HEK293 (cell line): ENCODE results near the gene ASPHD1.

ENCODE experiments used
- CTCF ChIA-PET: fragments of 350-600 bp; formaldehyde crosslinking; extraction: SDS; loops from one replicate; lab custom pipeline; 2021; ENCODE audit warnings: antibody characterized with exemption; lab: Yijun Ruan, JAX
- POLR2A ChIA-PET: fragments of 300-600 bp; formaldehyde crosslinking; extraction: SDS; loops from one replicate; lab custom pipeline; 2020; ENCODE audit warnings: antibody characterized with exemption, inconsistent platforms; lab: Yijun Ruan, JAX
- H3K27ac ChIP-seq: fragments of 200-500 bp; sonication (Bioruptor generic); 2 replicates; pipeline ENCODE4 v1.5.1; 2014; ENCODE audit warnings: low read depth, low read length, control low read depth, inconsistent platforms; ENCODE audit errors: extremely low read depth
- H3K36me3 ChIP-seq, 2 experiments: fragments of 200-500 bp in 1 of 2; sonication (Bioruptor generic) in 1 of 2; 1 replicate in 1 of 2; 2 replicates in 1 of 2; pipeline ENCODE4 v1.5.1; 2014 to 2017; ENCODE audit warnings: inconsistent platforms in 2 of 2, low read length in 2 of 2; ENCODE audit not compliant: control insufficient read depth in 2 of 2, insufficient read depth in 1 of 2
- H3K4me1 ChIP-seq: fragments of 200-500 bp; sonication (Bioruptor generic); 2 replicates; pipeline ENCODE4 v1.5.1; 2014; ENCODE audit warnings: mild to moderate bottlenecking, low read length, inconsistent platforms; ENCODE audit not compliant: control insufficient read depth, insufficient read depth
- H3K4me3 ChIP-seq: 2 replicates; pipeline ENCODE4 v1.5.1; 2011; ENCODE audit warnings: low read depth, mild to moderate bottlenecking, control low read depth, low read length, moderate library complexity
- H3K9me3 ChIP-seq: fragments of 200-500 bp; sonication (Bioruptor generic); 2 replicates; pipeline ENCODE4 v1.5.1; 2014; ENCODE audit warnings: low read depth, low read length, inconsistent platforms; ENCODE audit not compliant: control insufficient read depth, insufficient read depth
- BCL11B ChIP-seq: fragments of 450-650 bp; formaldehyde crosslinking; IDR thresholded peaks from 2 replicates; pipeline ENCODE4 v1.5.1; 2016; ENCODE audit warnings: low read depth, missing biosample characterization, missing genetic modification characterization
- FEZF1 ChIP-seq: fragments of 450-650 bp; formaldehyde crosslinking; IDR thresholded peaks from 2 replicates; pipeline ENCODE4 v1.5.1; 2016; ENCODE audit warnings: missing biosample characterization, missing genetic modification characterization
- GLIS2 ChIP-seq: fragments of 450-650 bp; formaldehyde crosslinking; IDR thresholded peaks from 2 replicates; pipeline ENCODE4 v1.5.1; 2016; ENCODE audit warnings: missing biosample characterization, missing genetic modification characterization
- HOXA7 ChIP-seq: sonication (generic); formaldehyde crosslinking; IDR thresholded peaks from 2 replicates; pipeline ENCODE4 v1.8.1; 2022; ENCODE audit warnings: missing genetic modification reagents, borderline replicate concordance
- PRDM10 ChIP-seq: fragments of 450-650 bp; formaldehyde crosslinking; IDR thresholded peaks from 2 replicates; pipeline ENCODE4 v1.5.1; 2016; ENCODE audit warnings: missing biosample characterization, missing genetic modification characterization
- ZBTB10 ChIP-seq: fragments of 450-650 bp; formaldehyde crosslinking; IDR thresholded peaks from 2 replicates; pipeline ENCODE4 v1.5.1; 2016; ENCODE audit warnings: missing biosample characterization, missing genetic modification characterization
- ZBTB49 ChIP-seq: fragments of 450-650 bp; formaldehyde crosslinking; IDR thresholded peaks from 2 replicates; pipeline ENCODE4 v1.5.1; 2016; ENCODE audit warnings: missing biosample characterization, missing genetic modification characterization, low read depth
- ZFP69B ChIP-seq: fragments of 450-650 bp; formaldehyde crosslinking; IDR thresholded peaks from 2 replicates; pipeline ENCODE4 v1.5.1; 2016; ENCODE audit warnings: missing biosample characterization, missing genetic modification characterization
- ZNF114 ChIP-seq: fragments of 450-650 bp; formaldehyde crosslinking; IDR thresholded peaks from 2 replicates; pipeline ENCODE4 v1.5.0; 2017; ENCODE audit warnings: missing biosample characterization, missing genetic modification characterization
- ZNF138 ChIP-seq: fragments of 450-650 bp; formaldehyde crosslinking; IDR thresholded peaks from 2 replicates; pipeline ENCODE4 v1.5.1; 2016; ENCODE audit warnings: missing biosample characterization, missing genetic modification characterization, borderline replicate concordance
- ZNF311 ChIP-seq: fragments of 450-650 bp; formaldehyde crosslinking; IDR thresholded peaks from 2 replicates; pipeline ENCODE4 v1.5.1; 2017; ENCODE audit warnings: missing biosample characterization, missing genetic modification characterization, borderline replicate concordance
- ZNF324 ChIP-seq: fragments of 450-650 bp; formaldehyde crosslinking; IDR thresholded peaks from 2 replicates; pipeline ENCODE4 v1.5.1; 2016; ENCODE audit warnings: missing biosample characterization, missing genetic modification characterization
- ZNF501 ChIP-seq: fragments of 450-650 bp; formaldehyde crosslinking; IDR thresholded peaks from 2 replicates; pipeline ENCODE4 v1.5.1; 2016; ENCODE audit warnings: missing biosample characterization, missing genetic modification characterization
- ZNF514 ChIP-seq: fragments of 450-650 bp; formaldehyde crosslinking; IDR thresholded peaks from 2 replicates; pipeline ENCODE4 v1.5.1; 2016; ENCODE audit warnings: missing biosample characterization, missing genetic modification characterization
- ZNF624 ChIP-seq: fragments of 450-650 bp; formaldehyde crosslinking; IDR thresholded peaks from 2 replicates; pipeline ENCODE4 v1.5.1; 2017; ENCODE audit warnings: missing biosample characterization, missing genetic modification characterization
- ZNF768 ChIP-seq: fragments of 450-650 bp; formaldehyde crosslinking; IDR thresholded peaks from 2 replicates; pipeline ENCODE4 v1.5.1; 2018; ENCODE audit warnings: missing biosample characterization, mild to moderate bottlenecking, missing genetic modification characterization
- ZSCAN23 ChIP-seq: fragments of 450-650 bp; formaldehyde crosslinking; IDR thresholded peaks from 2 replicates; pipeline ENCODE4 v1.5.1; 2016; ENCODE audit warnings: missing biosample characterization, missing genetic modification characterization
- ZSCAN5A ChIP-seq: fragments of 450-650 bp; formaldehyde crosslinking; IDR thresholded peaks from 2 replicates; pipeline ENCODE4 v1.5.1; 2016; ENCODE audit warnings: missing biosample characterization, missing genetic modification characterization

Gene ASPHD1

GRCh38 chr16:29906520-29907244 lies 6.4 kb downstream of the ASPHD1 start:
- H3K4me1 ChIP-seq = no peaks in the 10 kb centered on the region
- H3K4me3 ChIP-seq = no peak overlapping the region
- POLR2A ChIA-PET = interaction anchor here (0.5 kb wide), 1 partner anchor 1010 kb away, joined by 7 read pairs; no protein-coding TSS in a partner anchor
- H3K9me3 ChIP-seq = no peaks in the 10 kb centered on the region
- H3K27ac ChIP-seq = no peak overlapping the region
- H3K36me3 ChIP-seq = peaks cover 0 to 2% of the 10 kb centered on the region in 2 experiments; a peak in 2 of 3 replicates
- TF ChIP-seq ZFP69B (tag by site-specific recombination) = 0 out of 2 replicates have a peak, but pooled peaks have one; percentile 18
- no peak for TF ChIP-seq ZNF138 (tag by site-specific recombination)
- peak; percentile 87 for TF ChIP-seq PRDM10 (tag by site-specific recombination)
- CTCF ChIA-PET = interaction anchor here (0.7 to 1.0 kb wide), 2 partner anchors 122 to 126 kb away, joined by 3 read pairs; no protein-coding TSS in a partner anchor

GRCh38 chr16:29907973-29908372 lies 7.7 kb downstream of the ASPHD1 start:
- Histone ChIP-seq H3K36me3 (peaks cover 0 to 2% of the 10 kb centered on the region in 2 experiments; a peak in 2 of 3 replicates), H3K27ac (no peak overlapping the region), H3K4me1 (no peaks in the 10 kb centered on the region), H3K4me3 (no peak overlapping the region), H3K9me3 (no peaks in the 10 kb centered on the region)
- ChIA-PET CTCF (interaction anchor here (0.7 to 1.5 kb wide), 2 partner anchors 98 to 115 kb away, joined by 4 read pairs; partner anchors contain the start of gene C16orf92), POLR2A (interaction anchor here (0.7 to 1.0 kb wide), 5 partner anchors 18 to 1417 kb away, joined by 3 to 7 read pairs (median 3); partner anchors contain the start of gene KCTD13)
- TF ChIP-seq ZSCAN5A (tag by site-specific recombination) = no peak
- TF ChIP-seq ZSCAN23 = no peak
- TF ChIP-seq ZNF114 = no peak
- no peak for TF ChIP-seq ZNF324
- no peak for TF ChIP-seq ZNF514 (tag by site-specific recombination)
- no peak for TF ChIP-seq ZNF768
- no peak for TF ChIP-seq ZNF311 (tag by site-specific recombination)
- no peak for TF ChIP-seq GLIS2 (tag by site-specific recombination)
- TF ChIP-seq HOXA7 (CRISPR knock-in tag) = no peak
- TF ChIP-seq ZNF501 (tag by site-specific recombination) = no peak
- no peak for TF ChIP-seq BCL11B (tag by site-specific recombination)
- TF ChIP-seq ZFP69B (tag by site-specific recombination) = no peak
- no peak for TF ChIP-seq FEZF1 (tag by site-specific recombination)
- TF ChIP-seq ZBTB10 (tag by site-specific recombination) = no peak
- TF ChIP-seq ZBTB49 = no peak
- no peak for TF ChIP-seq ZNF624 (tag by site-specific recombination)
